UCSD-AML1 (cell line): ENCODE data around the gene OR2D2.
A peak's percentile ranks its signal among the peaks of the same experiment; 100 is the strongest.
"Not testable (repeated sequence)": the region's sequence is repeated elsewhere in the genome, so short reads cannot be mapped to it uniquely, and the experiment has no call there.

ENCODE experiments used
- DNase-seq: peaks from one replicate; lab custom pipeline; 2025; ENCODE audit not compliant: unreplicated experiment; lab: John Stamatoyannopoulos, UW

The OR2D2 gene, protein sequence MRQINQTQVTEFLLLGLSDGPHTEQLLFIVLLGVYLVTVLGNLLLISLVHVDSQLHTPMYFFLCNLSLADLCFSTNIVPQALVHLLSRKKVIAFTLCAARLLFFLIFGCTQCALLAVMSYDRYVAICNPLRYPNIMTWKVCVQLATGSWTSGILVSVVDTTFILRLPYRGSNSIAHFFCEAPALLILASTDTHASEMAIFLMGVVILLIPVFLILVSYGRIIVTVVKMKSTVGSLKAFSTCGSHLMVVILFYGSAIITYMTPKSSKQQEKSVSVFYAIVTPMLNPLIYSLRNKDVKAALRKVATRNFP

GRCh38 chr11:6892400-6892799, at the start of gene OR2D2:
TSS of gene OR2D2 (minus strand) at chr11:6892500. CDS start at chr11:6892500, 0 bp downstream.
- no peak for DNase-seq

DNA sequence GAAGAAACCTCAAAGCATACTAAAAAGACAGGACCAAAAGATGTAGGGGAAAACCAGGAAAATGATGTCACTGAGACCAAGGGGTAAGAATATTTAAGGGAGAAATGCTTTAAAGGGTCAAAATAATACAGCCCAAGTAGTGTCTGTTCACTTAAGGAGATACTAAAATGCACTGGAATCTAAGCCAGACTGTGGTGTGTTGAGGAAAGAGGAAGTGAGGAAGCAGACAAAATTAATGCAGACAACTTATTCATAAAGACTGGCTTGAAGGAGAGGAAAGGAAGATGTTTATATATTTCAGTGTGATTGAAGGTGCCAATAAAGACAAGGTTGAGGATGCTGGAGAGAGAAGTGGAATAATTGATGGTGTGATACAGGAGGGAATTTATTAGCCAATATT, 49.7 kb upstream of the OR2D2 start:
- no peak for DNase-seq

DNA sequence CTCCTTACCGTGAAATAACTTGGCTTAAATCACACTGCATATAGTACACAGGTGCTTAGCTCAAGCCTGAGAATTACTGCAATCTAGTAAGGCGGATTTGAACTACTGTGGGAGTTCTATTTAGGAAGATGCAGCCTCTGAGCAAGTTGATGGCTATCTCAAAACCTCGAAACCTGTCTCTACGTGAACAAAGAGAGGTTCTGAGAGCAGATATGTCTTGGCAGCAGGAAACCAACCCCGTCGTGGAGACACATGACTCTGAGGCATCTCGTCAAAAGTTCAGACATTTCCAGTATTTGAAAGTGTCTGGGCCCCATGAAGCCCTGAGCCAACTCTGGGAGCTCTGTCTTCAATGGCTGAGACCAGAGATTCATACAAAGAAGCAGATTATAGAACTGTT, 39.8 kb upstream of the OR2D2 start:
- no peak for DNase-seq

GRCh38 chr11:6931146-6931713, 38.9 kb upstream of the OR2D2 start:
- DNase-seq = no peak

DNA sequence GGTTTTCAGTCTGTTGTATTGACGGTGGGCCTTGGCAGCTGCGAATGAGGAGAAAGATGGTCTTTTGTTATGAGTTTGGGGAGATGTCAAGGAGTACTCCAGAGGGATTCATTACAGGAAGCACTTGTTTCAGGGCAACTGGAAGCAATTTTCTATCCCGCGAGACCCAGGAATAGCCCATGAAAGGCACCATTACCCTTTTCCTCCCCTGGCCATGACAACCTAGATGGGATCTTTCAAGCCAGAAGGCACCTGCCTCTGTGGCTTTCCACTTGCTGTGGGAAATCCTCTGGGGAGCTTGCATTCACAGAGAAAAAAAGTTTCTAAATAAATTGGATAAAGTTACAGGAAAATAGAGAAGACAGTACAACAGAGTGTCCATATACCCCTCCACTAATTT, 36.6 kb upstream of the OR2D2 start:
- DNase-seq = no peak

GRCh38 chr11:6927030-6927617, 34.8 kb upstream of the OR2D2 start:
- DNase-seq = no peak

- peak; percentile 85 for DNase-seq
These were observed 34.1 kb upstream of the OR2D2 start, which contains the start of gene ZNF215 for GRCh38 chr11:6926208-6927029. TSS of gene ZNF215 (plus strand) at chr11:6926426. CDS start at chr11:6932273, 5,847 bp downstream.

- DNase-seq = no peak
These were observed 33.4 kb upstream of the OR2D2 start for GRCh38 chr11:6925636-6926207.

DNA sequence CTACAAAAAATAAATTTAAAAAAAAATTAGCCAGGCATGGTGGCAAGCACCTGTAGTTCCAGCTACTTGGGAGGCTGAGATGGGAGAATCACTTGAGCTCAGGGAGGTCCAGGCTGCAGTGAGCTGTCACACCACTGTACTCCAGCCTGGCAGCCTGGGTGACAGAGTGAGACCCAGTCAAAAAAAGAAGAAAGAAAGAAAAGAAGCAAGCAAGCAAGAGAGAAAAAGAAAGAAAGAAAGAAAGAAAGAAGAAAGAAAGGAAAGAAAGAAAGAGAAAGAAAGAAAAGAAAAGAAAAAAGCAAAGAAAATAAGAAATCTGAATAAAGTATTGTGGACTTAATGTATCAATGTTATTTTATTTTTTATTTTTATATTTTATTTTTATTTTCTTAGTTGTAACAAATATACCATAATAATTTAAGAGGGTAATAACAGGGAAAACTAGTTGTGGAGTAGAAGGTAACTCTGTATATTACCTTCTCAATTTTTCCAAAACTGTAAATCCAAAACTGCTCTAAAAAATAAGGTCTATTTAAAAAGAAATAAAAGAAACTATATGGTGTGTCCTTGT, 32.8 kb upstream of the OR2D2 start:
- DNase-seq = no peak

DNA sequence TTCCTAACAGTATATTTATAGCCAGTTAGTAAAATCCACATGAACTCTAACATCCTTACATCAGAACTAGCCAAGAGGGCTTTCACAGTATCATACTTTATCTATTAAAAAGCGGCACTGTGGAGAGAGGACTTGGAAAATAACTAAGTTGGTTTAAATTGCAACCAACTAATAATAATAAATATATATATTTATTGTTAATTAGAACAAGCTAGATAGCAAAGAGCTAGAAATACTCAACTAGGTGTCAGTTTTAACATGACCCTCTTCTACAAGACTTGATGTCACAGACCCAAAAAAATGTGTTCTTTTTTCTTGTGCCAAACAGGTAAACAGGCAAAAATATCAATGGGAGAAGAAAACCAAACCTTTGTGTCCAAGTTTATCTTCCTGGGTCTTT, 28.4 kb upstream of the OR2D2 start, which contains the start of gene OR2D3:
Gene OR2D3, plus strand, starts transcription at position 301 of the 400 bp plus-strand sequence. Its CDS starts 0 bp downstream, at position 301.
- DNase-seq = no peak

GRCh38 chr11:6919698-6920097, 27.4 kb upstream of the OR2D2 start:
- DNase-seq = no peak

DNA sequence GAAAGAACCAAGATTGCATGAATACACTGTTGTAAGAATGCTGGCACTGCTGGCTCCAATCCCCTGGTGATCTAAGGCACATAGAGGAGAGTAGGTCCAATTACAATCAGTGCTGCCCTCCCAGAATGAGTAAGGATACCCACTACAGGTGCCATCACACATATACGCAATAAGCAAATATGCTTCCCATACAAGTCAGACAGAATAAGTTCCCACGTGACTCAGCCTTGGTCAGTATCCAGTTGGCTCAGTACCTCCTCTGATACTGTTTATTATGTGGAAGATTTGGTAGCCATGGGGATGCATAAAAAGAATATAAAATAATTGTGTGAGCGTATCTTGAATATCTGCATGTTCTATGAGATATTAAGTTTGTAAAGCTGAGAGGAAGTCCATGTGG, 19.6 kb upstream of the OR2D2 start:
- DNase-seq = no peak

DNA sequence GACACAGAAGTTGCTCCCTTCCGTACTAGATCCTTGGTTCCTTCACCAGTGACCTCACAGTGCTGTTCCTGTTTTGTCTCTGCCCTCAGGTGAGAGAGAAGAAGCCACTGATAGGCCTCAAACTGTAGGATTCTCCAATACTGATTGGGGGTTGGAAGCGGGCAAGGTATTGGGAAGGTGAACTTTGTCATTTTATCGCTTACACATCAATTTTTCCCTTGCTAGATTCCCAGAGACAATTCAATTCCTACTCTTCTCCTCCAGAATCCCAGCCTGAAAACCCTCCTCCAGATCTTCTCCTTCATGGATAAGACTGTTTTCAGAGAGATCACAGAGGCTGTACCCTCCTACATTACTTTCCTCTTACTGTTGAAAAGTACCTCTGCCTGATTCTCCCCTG, 19.1 kb upstream of the OR2D2 start:
- no peak for DNase-seq

- DNase-seq = not testable (repeated sequence)
These were observed 12.5 kb upstream of the OR2D2 start for GRCh38 chr11:6904804-6905203.

DNA sequence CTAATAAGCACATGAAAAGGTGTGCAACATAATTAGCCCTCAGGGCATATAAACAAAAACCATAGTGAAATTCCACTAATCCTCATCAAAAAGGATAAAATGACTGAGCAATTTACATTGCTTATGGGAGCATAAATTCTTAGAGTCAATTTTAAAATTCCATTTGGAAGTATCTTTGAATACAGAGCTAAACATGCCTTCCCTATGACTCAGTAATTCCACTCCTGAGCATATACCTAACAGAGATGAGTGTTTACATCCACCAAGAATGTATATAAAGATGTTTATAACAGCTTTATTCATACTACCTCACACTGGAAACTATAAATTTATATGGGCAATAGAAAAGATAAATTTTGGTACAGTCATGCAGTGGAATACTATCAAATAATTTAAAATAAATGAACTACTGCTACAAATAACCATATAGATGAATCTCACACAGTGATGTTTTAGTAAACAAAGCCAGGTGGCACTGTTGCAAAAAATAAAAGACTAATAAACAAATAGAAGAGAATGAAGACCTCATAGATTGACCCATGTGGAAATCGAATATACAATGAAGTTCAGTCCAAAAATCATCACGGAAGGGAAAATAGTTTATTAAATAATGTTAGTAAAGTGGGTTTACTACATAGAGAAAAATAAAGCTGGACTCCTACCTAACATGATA, 8.2 kb upstream of the OR2D2 start:
- no peak for DNase-seq

DNA sequence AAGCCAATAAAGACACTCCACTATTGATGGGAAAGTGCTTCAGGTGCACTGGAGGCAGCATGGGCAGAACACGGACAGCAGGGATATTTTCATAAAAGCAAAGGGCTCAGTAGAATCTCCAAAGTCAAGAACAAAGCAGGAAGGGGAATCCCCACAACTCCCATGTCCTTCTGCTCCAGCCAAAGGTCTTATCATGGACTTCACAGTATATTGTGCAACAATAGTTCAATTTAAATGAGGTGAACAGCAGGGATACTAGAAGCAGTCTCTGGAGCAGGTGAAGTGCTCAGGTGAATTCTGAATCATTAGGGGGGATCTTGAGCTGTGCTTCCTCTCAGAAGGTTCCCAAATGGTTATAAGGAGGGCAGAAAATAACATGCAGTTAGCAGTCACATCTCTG, 6.6 kb upstream of the OR2D2 start:
- DNase-seq = no peak

GRCh38 chr11:6895010-6895409, 2.7 kb upstream of the OR2D2 start:
- no peak for DNase-seq

DNA sequence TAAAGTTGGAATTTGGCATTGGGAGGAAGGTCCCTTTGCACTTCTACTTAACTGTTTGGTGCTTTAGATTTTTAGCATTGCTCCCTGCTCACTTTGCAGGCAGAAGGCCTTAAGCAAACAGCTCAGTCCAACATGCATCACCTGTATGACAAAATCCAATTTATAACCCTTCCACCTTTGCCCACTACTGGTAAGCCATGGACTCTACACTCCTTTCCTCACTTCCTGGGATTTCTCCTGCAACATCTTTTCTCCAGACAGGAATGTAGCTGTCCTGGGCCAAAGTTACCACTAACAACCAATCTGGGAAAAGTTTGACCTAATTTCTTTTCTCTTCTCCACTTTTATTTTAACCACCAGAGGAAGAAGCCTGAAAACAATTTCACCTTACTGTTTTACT, 1.8 kb upstream of the OR2D2 start:
- no peak for DNase-seq

- no peak for DNase-seq
These were observed 2.5 kb downstream of the OR2D2 start for GRCh38 chr11:6889835-6890234.

- DNase-seq = no peak
These were observed 3.5 kb downstream of the OR2D2 start for GRCh38 chr11:6888830-6889229.
